ACC112 (cell line): ENCODE results near the gene MSN.

Source experiments
- H2AFZ ChIP-seq: fragments of 200-600 bp; sonication (generic); one replicate; pipeline ENCODE4 v1.6.0; 2017; ENCODE audit warnings: antibody characterized with exemption, low read length; ENCODE audit not compliant: unreplicated experiment
- H3K27ac ChIP-seq: fragments of 200-600 bp; sonication (generic); 2 replicates; pipeline ENCODE4 v1.5.1; 2014; ENCODE audit warnings: low read depth, mild to moderate bottlenecking, antibody characterized with exemption, low read length, moderate library complexity
- H3K27me3 ChIP-seq: fragments of 200-600 bp; sonication (generic); 2 replicates; pipeline ENCODE4 v1.6.1; 2014; ENCODE audit warnings: mild to moderate bottlenecking, antibody characterized with exemption, low read length, moderate library complexity, mixed read lengths; ENCODE audit not compliant: insufficient read depth
- H3K36me3 ChIP-seq: fragments of 200-600 bp; sonication (generic); 2 replicates; pipeline ENCODE4 v1.6.1; 2016; ENCODE audit warnings: mild to moderate bottlenecking, antibody characterized with exemption, low read length, moderate library complexity, mixed read lengths; ENCODE audit not compliant: insufficient read depth
- H3K4me1 ChIP-seq: fragments of 200-600 bp; sonication (generic); one replicate; pipeline ENCODE4 v1.6.1; 2016; ENCODE audit warnings: low read length, mixed read lengths; ENCODE audit not compliant: insufficient read depth, unreplicated experiment, control insufficient read depth
- H3K4me3 ChIP-seq: fragments of 200-600 bp; sonication (generic); 2 replicates; pipeline ENCODE4 v1.5.1; 2014; ENCODE audit warnings: mild to moderate bottlenecking, low read depth, low read length
- H3K79me2 ChIP-seq: fragments of 200-600 bp; sonication (generic); one replicate; pipeline ENCODE4 v1.6.0; 2016; ENCODE audit warnings: low read length; ENCODE audit not compliant: control insufficient read depth, unreplicated experiment, insufficient read depth

MSN gene

GRCh38 chrX:65690057-65690855 lies 22.8 kb downstream of the MSN start:
- H3K27me3 ChIP-seq: no peaks in the 10 kb centered on the region
- peaks cover 94% of the 10 kb centered on the region for H3K79me2 ChIP-seq
- peak overlapping the region; percentile 25; the same call in 1 of the 2 replicates for H3K4me3 ChIP-seq
- no peak overlapping the region for H2AFZ ChIP-seq
- peaks cover 71% of the 10 kb centered on the region for H3K4me1 ChIP-seq
- peak overlapping the region; percentile 93 for H3K27ac ChIP-seq
- no peaks in the 10 kb centered on the region; the same call in 1 of the 2 replicates for H3K36me3 ChIP-seq

DNA sequence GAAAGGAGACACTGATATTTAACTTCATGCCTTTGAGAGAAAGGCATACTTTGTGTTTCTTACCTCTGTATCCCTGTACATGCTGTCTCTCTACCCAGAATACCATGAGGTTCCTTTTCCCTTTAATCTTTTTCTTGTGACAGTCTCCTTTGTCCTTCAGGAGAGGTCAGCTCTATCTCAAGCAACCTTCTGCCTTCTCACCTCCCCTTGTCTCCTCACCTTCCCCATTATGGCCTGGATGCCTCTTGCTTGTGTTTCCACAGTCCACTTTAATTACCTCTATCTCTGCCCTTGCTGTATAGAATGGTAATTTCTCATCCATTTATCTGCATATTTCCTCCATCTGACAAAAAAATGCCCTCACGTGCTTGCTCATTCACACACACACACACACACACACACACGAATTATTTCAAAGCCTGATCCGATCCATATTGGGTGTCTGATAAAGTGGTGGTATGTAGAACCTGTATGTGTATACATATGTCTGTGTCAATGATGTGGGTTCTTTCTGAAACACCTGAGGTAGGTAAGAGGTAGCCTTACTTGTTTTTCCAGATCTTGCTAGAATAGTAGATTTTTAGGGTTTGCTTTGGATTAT lies 28.5 kb downstream of the MSN start:
- Histone ChIP-seq H2AFZ (no peak overlapping the region), H3K27me3 (no peaks in the 10 kb centered on the region), H3K4me3 (no peak overlapping the region), H3K79me2 (peaks cover 95% of the 10 kb centered on the region), H3K36me3 (no peaks in the 10 kb centered on the region; the same call in 1 of the 2 replicates), H3K4me1 (peaks cover 54% of the 10 kb centered on the region), H3K27ac (peak overlapping the region; percentile 66)

GRCh38 chrX:65696613-65697012 lies 29.2 kb downstream of the MSN start:
- H3K27ac ChIP-seq: peak overlapping the region; percentile 66
- no peaks in the 10 kb centered on the region for H3K27me3 ChIP-seq
- H3K4me1 ChIP-seq: peaks cover 48% of the 10 kb centered on the region
- H3K79me2 ChIP-seq: peaks cover 95% of the 10 kb centered on the region
- no peaks in the 10 kb centered on the region; the same call in 1 of the 2 replicates for H3K36me3 ChIP-seq
- no peak overlapping the region for H2AFZ ChIP-seq
- no peak overlapping the region for H3K4me3 ChIP-seq

DNA sequence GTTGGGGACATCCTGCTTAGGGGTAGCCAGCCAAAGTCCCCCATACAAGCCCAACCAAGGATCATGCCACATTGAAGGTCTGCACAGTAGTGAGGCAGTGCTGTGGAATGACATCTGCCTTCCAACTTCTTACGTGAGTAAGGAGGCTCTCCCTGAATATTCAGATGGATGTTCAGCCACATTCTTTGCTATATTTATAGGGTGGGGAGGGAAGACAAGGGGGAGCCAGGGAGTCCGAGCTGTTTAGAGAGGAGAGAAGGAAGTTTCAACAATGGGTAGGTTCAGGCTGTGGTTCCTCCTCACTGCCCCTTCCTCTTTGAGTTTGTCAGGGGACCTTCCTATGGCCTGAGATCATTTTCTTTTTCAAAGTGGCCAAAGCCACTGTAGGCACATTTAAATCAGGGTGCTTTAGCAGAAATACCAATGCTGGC lies 29.8 kb downstream of the MSN start:
- Histone ChIP-seq H3K4me1 (peaks cover 42% of the 10 kb centered on the region), H3K4me3 (no peak overlapping the region), H3K79me2 (peaks cover 92% of the 10 kb centered on the region), H3K36me3 (no peaks in the 10 kb centered on the region; the same call in 1 of the 2 replicates), H3K27ac (peak overlapping the region; percentile 66), H2AFZ (no peak overlapping the region), H3K27me3 (no peaks in the 10 kb centered on the region)

GRCh38 chrX:65697915-65698796 lies 30.7 kb downstream of the MSN start:
- no peak overlapping the region for H2AFZ ChIP-seq
- no peak overlapping the region for H3K4me3 ChIP-seq
- H3K27me3 ChIP-seq: no peaks in the 10 kb centered on the region
- H3K4me1 ChIP-seq: peaks cover 46% of the 10 kb centered on the region
- peak overlapping the region; percentile 66 for H3K27ac ChIP-seq
- no peaks in the 10 kb centered on the region; the same call in 1 of the 2 replicates for H3K36me3 ChIP-seq
- peaks cover 90% of the 10 kb centered on the region for H3K79me2 ChIP-seq

DNA sequence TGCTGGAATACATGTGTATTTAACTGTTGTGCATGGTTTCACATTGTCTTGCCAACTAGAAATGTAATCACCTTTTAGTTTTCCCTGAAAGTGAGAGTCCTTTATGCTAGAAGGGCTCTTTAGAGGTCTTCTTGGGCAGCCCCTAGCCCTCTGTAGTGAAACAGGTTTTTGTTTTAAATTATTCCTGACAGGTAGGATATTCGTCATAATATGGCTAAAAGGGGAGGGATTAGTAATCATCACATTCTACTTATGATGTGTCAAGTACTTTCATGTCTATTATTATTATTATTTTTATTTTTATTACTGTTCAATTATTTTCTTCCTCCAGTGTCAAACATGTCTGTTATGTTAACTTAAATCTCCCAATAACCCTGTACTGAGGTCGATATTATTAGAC lies 35.5 kb downstream of the MSN start:
- Histone ChIP-seq H3K79me2 (peaks cover 79% of the 10 kb centered on the region), H3K27ac (peak overlapping the region; percentile 96), H3K36me3 (no peaks in the 10 kb centered on the region), H2AFZ (no peak overlapping the region), H3K4me1 (peaks cover 56% of the 10 kb centered on the region), H3K27me3 (no peaks in the 10 kb centered on the region), H3K4me3 (no peak overlapping the region)

GRCh38 chrX:65705439-65705838 lies 38.0 kb downstream of the MSN start:
- Histone ChIP-seq H3K4me1 (peaks cover 46% of the 10 kb centered on the region), H3K79me2 (peaks cover 78% of the 10 kb centered on the region), H3K27me3 (no peaks in the 10 kb centered on the region), H2AFZ (no peak overlapping the region), H3K36me3 (no peaks in the 10 kb centered on the region), H3K27ac (peak overlapping the region; percentile 96), H3K4me3 (no peak overlapping the region; the same call in 1 of the 2 replicates)

GRCh38 chrX:65706041-65706828 lies 38.8 kb downstream of the MSN start:
- Histone ChIP-seq H3K36me3 (no peaks in the 10 kb centered on the region), H3K27ac (peak overlapping the region; percentile 96), H3K27me3 (no peaks in the 10 kb centered on the region), H3K4me3 (no peak overlapping the region), H3K79me2 (peaks cover 70% of the 10 kb centered on the region), H3K4me1 (peaks cover 46% of the 10 kb centered on the region), H2AFZ (no peak overlapping the region)

- H3K4me1 ChIP-seq: peaks cover 48% of the 10 kb centered on the region
- no peak overlapping the region for H3K4me3 ChIP-seq
- H3K27me3 ChIP-seq: no peaks in the 10 kb centered on the region
- H3K27ac ChIP-seq: peak overlapping the region; percentile 96
- no peaks in the 10 kb centered on the region for H3K36me3 ChIP-seq
- H2AFZ ChIP-seq: no peak overlapping the region
- H3K79me2 ChIP-seq: peaks cover 70% of the 10 kb centered on the region
Observed at GRCh38 chrX:65707151-65707550, 39.7 kb downstream of the MSN start.
